Suppressor macrophage treated with lipopolysaccharide for 1 hour (primary cell): ENCODE measurements around the gene RASD2.

Source experiments
- DNase-seq, 3 donors: peaks; one replicate each; pipeline ENCODE4 v3.0.0-alpha.2; 2020 to 2022

RASD2 gene

GRCh38 chr22:35561796-35562526 is 21.3 kb downstream of the RASD2 start:
- DNase-seq = no peak

- DNase-seq = no peak
Observed at GRCh38 chr22:35563211-35563610, 22.6 kb downstream of the RASD2 start.

- DNase-seq = no peak
Observed at GRCh38 chr22:35564975-35565867, 24.6 kb downstream of the RASD2 start.

- no peak for DNase-seq
Observed at GRCh38 chr22:35567351-35568141, 26.9 kb downstream of the RASD2 start.

- DNase-seq = no peak
Observed at GRCh38 chr22:35568751-35569739, 28.4 kb downstream of the RASD2 start.

- DNase-seq = no peak
Observed at GRCh38 chr22:35569916-35570315, 29.3 kb downstream of the RASD2 start.

- DNase-seq = no peak
Observed at GRCh38 chr22:35570686-35571194, 30.1 kb downstream of the RASD2 start.

GRCh38 chr22:35572556-35572955 is 31.9 kb downstream of the RASD2 start:
- no peak for DNase-seq

GRCh38 chr22:35575116-35575748 is 34.6 kb downstream of the RASD2 start:
- DNase-seq = peak in 1 of 3 donors; percentile 20

GRCh38 chr22:35576671-35577070 is 36.0 kb downstream of the RASD2 start:
- DNase-seq = no peak

GRCh38 chr22:35577799-35578659 is 37.4 kb downstream of the RASD2 start:
- DNase-seq = no peak

GRCh38 chr22:35578836-35579575 is 38.4 kb downstream of the RASD2 start:
- no peak for DNase-seq

GRCh38 chr22:35580351-35581022 is 39.9 kb downstream of the RASD2 start:
- DNase-seq = no peak

- no peak for DNase-seq
Observed at GRCh38 chr22:35581023-35581413, 40.4 kb downstream of the RASD2 start.

GRCh38 chr22:35582218-35582860 is 41.7 kb downstream of the RASD2 start:
- no peak for DNase-seq

GRCh38 chr22:35582861-35583670 is 42.4 kb downstream of the RASD2 start:
- peak; percentile 64 to 75 (median 73) for DNase-seq

GRCh38 chr22:35586771-35587170 is 46.1 kb downstream of the RASD2 start:
- DNase-seq = no peak
